ENCODE results near the gene DPP4. TPM values are rescaled to one million over a fixed set of nuclear protein-coding genes. Genes with fewer than 3 reads are reported as not detected.

DPP4 gene
- total RNA-seq, 1 experiment from 2014 or later, result 2.8 TPM

DNA sequence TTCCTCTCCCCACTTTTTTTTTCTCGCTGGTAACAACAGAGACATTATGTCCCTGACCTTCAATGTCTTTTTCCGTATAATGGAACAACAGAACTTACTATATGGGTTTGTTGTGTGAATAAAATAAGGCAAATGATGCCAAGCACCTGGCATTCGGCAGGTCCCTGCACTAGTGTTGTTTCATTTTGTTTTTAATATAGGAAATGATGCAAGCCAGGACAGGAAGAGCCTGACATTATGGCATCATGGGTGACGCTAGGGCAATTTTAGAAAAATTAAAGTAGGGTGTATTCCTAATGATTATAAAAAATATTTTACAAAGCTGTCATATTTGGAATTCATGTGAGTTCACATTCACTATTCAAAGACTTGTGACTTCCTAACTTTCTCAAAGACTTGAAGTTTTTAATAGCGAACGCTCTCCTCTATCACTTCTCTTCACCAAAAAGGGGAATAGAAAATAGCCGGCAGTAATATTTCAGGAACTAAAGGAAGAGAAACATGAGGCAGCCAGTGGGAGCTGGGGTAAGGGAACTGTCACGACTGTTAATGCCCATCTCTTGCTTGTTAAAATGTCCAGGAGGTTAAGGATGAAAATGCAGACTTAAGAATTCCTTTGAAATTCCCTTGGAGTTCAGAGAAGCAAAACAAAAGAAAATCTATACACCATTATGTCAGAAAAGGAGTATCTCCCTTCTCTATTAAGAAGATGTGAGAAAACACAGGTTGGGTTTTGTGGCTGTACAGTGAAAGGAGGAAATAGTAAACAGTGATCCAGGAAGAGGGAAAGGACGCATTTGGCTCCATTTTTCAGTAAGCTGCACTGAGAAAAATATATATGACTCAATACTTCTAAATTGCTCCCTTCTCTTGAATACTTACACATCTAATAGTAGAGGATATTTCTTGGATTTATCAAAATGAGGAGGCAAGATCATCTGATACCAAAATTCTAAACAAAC lies 60.2 kb downstream of the DPP4 start:
- no peak overlapping the region for H4K8ac ChIP-seq (replicated peaks; ENCODE audit: insufficient read length, low read depth, low read length)
- H3K27me3 ChIP-seq (ENCODE audit: insufficient read depth, low read length), result no peaks in the 10 kb centered on the region
- H2AK5ac ChIP-seq (ENCODE audit: insufficient read length, low read length), result no peak overlapping the region
- H4K20me1 ChIP-seq (ENCODE audit: control insufficient read depth, insufficient read depth, insufficient read length), result no peaks in the 10 kb centered on the region
- H3K4ac ChIP-seq (ENCODE audit: low read depth, low read length), result no peak overlapping the region
- no peak overlapping the region for H4K5ac ChIP-seq (ENCODE audit: insufficient read length, low read depth, low read length)
- Mint-ChIP-seq H3K27me3 (ENCODE audit: low read depth) (no peaks in the 10 kb centered on the region), H3K27ac (no peak overlapping the region; a peak in 1 of 7 replicates), H3K4me3 (no peak overlapping the region), H3K9me3 (no peaks in the 10 kb centered on the region), H3K4me1 (peaks cover 11 to 23% of the 10 kb centered on the region in 2 experiments), H3K36me3 (ENCODE audit: insufficient read depth in 1 of 3, low read depth in 3 of 3) (no peaks in the 10 kb centered on the region)
- no peak overlapping the region for H3K14ac ChIP-seq (ENCODE audit: insufficient read depth, low read length)
- H3K23me2 ChIP-seq (ENCODE audit: insufficient read length, low read depth, low read length, poor library complexity, severe bottlenecking), result no peaks in the 10 kb centered on the region
- H3T11ph ChIP-seq (ENCODE audit: low read length), result no peak overlapping the region
- WGBS (ENCODE audit: extremely low coverage, insufficient read length, low lambda C conversion rate), result no CpG with 5 or more reads among the region's 9 CpGs
- no peak for DNase-seq
- H3K18ac ChIP-seq (ENCODE audit: insufficient read length, low read depth, low read length), result no peak overlapping the region
- no peak overlapping the region for H2BK15ac ChIP-seq (ENCODE audit: low read depth, low read length)
- no peaks in the 10 kb centered on the region for H3K79me2 ChIP-seq (ENCODE audit: insufficient read depth, low read length)
- H2BK5ac ChIP-seq (ENCODE audit: insufficient read length, low read length), result no peak overlapping the region
- no peak overlapping the region for H4K91ac ChIP-seq (ENCODE audit: insufficient read length, low read depth, low read length)
- no peak overlapping the region for H3K27ac ChIP-seq (ENCODE audit: insufficient read length, low read depth, low read length)
- peaks cover 3% of the 10 kb centered on the region; the same call in 1 of the 2 replicates for H3K4me1 ChIP-seq (ENCODE audit: insufficient read depth, low read length)
- H2BK120ac ChIP-seq (ENCODE audit: low read depth, low read length, poor library complexity, severe bottlenecking), result no peak overlapping the region
- H3K23ac ChIP-seq (ENCODE audit: insufficient read length, low read depth, low read length), result no peak overlapping the region
- H3K9me3 ChIP-seq (ENCODE audit: control insufficient read depth, low read depth, low read length), result no peaks in the 10 kb centered on the region
- no peak overlapping the region for H2BK20ac ChIP-seq (ENCODE audit: low read depth, low read length, poor library complexity, severe bottlenecking)
- no peak overlapping the region for H2BK12ac ChIP-seq (ENCODE audit: insufficient read length, low read depth, low read length)
- H3K4me2 ChIP-seq (ENCODE audit: insufficient read depth, insufficient read length, low read length), result no peak overlapping the region
- TF ChIP-seq, protein P1, sequence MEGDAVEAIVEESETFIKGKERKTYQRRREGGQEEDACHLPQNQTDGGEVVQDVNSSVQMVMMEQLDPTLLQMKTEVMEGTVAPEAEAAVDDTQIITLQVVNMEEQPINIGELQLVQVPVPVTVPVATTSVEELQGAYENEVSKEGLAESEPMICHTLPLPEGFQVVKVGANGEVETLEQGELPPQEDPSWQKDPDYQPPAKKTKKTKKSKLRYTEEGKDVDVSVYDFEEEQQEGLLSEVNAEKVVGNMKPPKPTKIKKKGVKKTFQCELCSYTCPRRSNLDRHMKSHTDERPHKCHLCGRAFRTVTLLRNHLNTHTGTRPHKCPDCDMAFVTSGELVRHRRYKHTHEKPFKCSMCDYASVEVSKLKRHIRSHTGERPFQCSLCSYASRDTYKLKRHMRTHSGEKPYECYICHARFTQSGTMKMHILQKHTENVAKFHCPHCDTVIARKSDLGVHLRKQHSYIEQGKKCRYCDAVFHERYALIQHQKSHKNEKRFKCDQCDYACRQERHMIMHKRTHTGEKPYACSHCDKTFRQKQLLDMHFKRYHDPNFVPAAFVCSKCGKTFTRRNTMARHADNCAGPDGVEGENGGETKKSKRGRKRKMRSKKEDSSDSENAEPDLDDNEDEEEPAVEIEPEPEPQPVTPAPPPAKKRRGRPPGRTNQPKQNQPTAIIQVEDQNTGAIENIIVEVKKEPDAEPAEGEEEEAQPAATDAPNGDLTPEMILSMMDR (conservative IDR thresholded peaks at IDR 0.05), result no peak
- H3K56ac ChIP-seq (ENCODE audit: insufficient read length, low read depth, low read length), result no peak overlapping the region
- H2AFZ ChIP-seq (ENCODE audit: low read length), result no peak overlapping the region
- no peaks in the 10 kb centered on the region for H3K79me1 ChIP-seq (ENCODE audit: insufficient read depth, low read depth, low read length, poor library complexity, severe bottlenecking)
- H3K9ac ChIP-seq (ENCODE audit: extremely low read depth, insufficient read length, low read length), result no peak overlapping the region

All from H9 (cell line).